Endothelial cell (in vitro differentiated cells): ENCODE data around the gene STARD10. TPM values are rescaled to one million over a fixed set of nuclear protein-coding genes. Genes with fewer than 3 reads are reported as not detected.

Experiments
- DNase-seq: peaks from one replicate; pipeline ENCODE4 v3.0.0; 2021; ENCODE audit warnings: low spot score
- H3K27ac Mint-ChIP-seq: one replicate; pipeline ENCODE4 v1.8.0; 2021; ENCODE audit warnings: mixed read lengths, inconsistent platforms; ENCODE audit not compliant: unreplicated experiment
- H3K27me3 Mint-ChIP-seq: one replicate; pipeline ENCODE4 v1.8.0; 2021; ENCODE audit warnings: mild to moderate bottlenecking, moderate library complexity, mixed read lengths, inconsistent platforms; ENCODE audit not compliant: unreplicated experiment
- H3K36me3 Mint-ChIP-seq: one replicate; pipeline ENCODE4 v1.8.0; 2021; ENCODE audit warnings: mild to moderate bottlenecking, low read depth, mixed read lengths, inconsistent platforms; ENCODE audit not compliant: unreplicated experiment
- H3K4me1 Mint-ChIP-seq: one replicate; pipeline ENCODE4 v1.8.0; 2021; ENCODE audit warnings: mild to moderate bottlenecking, mixed read lengths, inconsistent platforms; ENCODE audit not compliant: unreplicated experiment
- H3K4me3 Mint-ChIP-seq: one replicate; pipeline ENCODE4 v1.8.0; 2021; ENCODE audit warnings: mild to moderate bottlenecking, mixed read lengths, inconsistent platforms; ENCODE audit not compliant: unreplicated experiment
- H3K9me3 Mint-ChIP-seq: one replicate; pipeline ENCODE4 v1.8.0; 2021; ENCODE audit warnings: mixed read lengths, inconsistent platforms; ENCODE audit not compliant: unreplicated experiment
- CTCF ChIP-seq: fragments of 200-600 bp; sonication (generic); IDR thresholded peaks from one replicate; pipeline ENCODE4 v1.5.0; 2021; ENCODE audit warnings: antibody characterized with exemption; ENCODE audit not compliant: unreplicated experiment
- total RNA-seq: library from RNA; stranded (reverse); fragmentation: NEBNext Ultra II Directional; extraction: Animal tissue kit (Norgen Biotek cat#: 25700); gene quantifications from one replicate; pipeline ENCODE4 v1.2.1, GENCODE V29; 2021; ENCODE audit not compliant: unreplicated experiment

The STARD10 gene
- total RNA-seq, 1 donor from 2014 or later: 13.4 TPM

GRCh38 chr11:72758690-72759389 is 35.0 kb downstream of the STARD10 start:
- TF ChIP-seq CTCF: no peak
- peaks cover 4% of the 10 kb centered on the region for H3K27me3 Mint-ChIP-seq
- H3K4me3 Mint-ChIP-seq: no peak overlapping the region
- H3K9me3 Mint-ChIP-seq: no peaks in the 10 kb centered on the region
- no peaks in the 10 kb centered on the region for H3K4me1 Mint-ChIP-seq
- no peak overlapping the region for H3K27ac Mint-ChIP-seq
- DNase-seq: no peak
- H3K36me3 Mint-ChIP-seq: peaks cover 24% of the 10 kb centered on the region

GRCh38 chr11:72758304-72758689 is 35.5 kb downstream of the STARD10 start:
- DNase-seq: no peak
- Mint-ChIP-seq H3K36me3 (peaks cover 24% of the 10 kb centered on the region), H3K27ac (no peak overlapping the region), H3K4me1 (no peaks in the 10 kb centered on the region), H3K4me3 (no peak overlapping the region), H3K27me3 (peaks cover 4% of the 10 kb centered on the region), H3K9me3 (no peaks in the 10 kb centered on the region)
- no peak for TF ChIP-seq CTCF

- DNase-seq: no peak
- Mint-ChIP-seq H3K27ac (no peak overlapping the region), H3K9me3 (no peaks in the 10 kb centered on the region), H3K4me1 (peaks cover 6% of the 10 kb centered on the region), H3K27me3 (peaks cover 7% of the 10 kb centered on the region), H3K4me3 (no peak overlapping the region), H3K36me3 (peaks cover 24% of the 10 kb centered on the region)
- TF ChIP-seq CTCF: no peak
Observed at GRCh38 chr11:72755713-72756285, 38.0 kb downstream of the STARD10 start.

- H3K27ac Mint-ChIP-seq: no peak overlapping the region
- peaks cover 6% of the 10 kb centered on the region for H3K4me1 Mint-ChIP-seq
- TF ChIP-seq CTCF: no peak
- H3K36me3 Mint-ChIP-seq: peaks cover 24% of the 10 kb centered on the region
- H3K9me3 Mint-ChIP-seq: no peaks in the 10 kb centered on the region
- H3K4me3 Mint-ChIP-seq: no peak overlapping the region
- H3K27me3 Mint-ChIP-seq: peaks cover 7% of the 10 kb centered on the region
- DNase-seq: no peak
Observed at GRCh38 chr11:72754544-72755155, 39.2 kb downstream of the STARD10 start.

- H3K27me3 Mint-ChIP-seq: peaks cover 7% of the 10 kb centered on the region
- no peaks in the 10 kb centered on the region for H3K9me3 Mint-ChIP-seq
- no peak for DNase-seq
- H3K4me1 Mint-ChIP-seq: peaks cover 6% of the 10 kb centered on the region
- peaks cover 24% of the 10 kb centered on the region for H3K36me3 Mint-ChIP-seq
- no peak overlapping the region for H3K4me3 Mint-ChIP-seq
- no peak for TF ChIP-seq CTCF
- no peak overlapping the region for H3K27ac Mint-ChIP-seq
Observed at GRCh38 chr11:72754149-72754543, 39.7 kb downstream of the STARD10 start.
